GM19238 (cell line): ENCODE measurements around the gene SRRM4.

Source experiments
- DNase-seq: peaks from one replicate; pipeline ENCODE4 v3.0.0; 2011; ENCODE audit warnings: low spot score; ENCODE audit not compliant: insufficient read length

SRRM4 gene

DNA sequence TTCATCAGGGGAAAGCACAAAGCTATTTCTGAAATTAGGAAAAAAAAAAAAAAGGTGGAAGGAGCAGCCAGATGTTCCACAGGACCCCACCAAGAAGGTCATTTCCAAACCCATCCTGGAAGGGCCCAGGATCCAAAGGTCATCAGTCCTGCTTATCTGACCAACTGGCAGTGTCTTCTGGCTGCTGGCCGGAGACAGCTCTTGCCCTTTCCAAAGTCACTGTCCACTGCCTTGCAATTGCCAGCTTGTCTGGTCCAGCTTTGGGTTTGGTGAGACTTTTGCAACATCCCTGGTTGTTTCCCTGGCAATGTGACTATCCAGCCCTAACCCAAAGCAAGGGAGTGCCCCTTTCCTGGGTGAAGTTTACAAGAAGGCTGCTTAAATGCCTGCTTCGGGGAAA lies 178.5 kb downstream of the SRRM4 start:
- no peak for DNase-seq

GRCh38 chr12:119167902-119168301 lies 186.6 kb downstream of the SRRM4 start:
- no peak for DNase-seq

DNA sequence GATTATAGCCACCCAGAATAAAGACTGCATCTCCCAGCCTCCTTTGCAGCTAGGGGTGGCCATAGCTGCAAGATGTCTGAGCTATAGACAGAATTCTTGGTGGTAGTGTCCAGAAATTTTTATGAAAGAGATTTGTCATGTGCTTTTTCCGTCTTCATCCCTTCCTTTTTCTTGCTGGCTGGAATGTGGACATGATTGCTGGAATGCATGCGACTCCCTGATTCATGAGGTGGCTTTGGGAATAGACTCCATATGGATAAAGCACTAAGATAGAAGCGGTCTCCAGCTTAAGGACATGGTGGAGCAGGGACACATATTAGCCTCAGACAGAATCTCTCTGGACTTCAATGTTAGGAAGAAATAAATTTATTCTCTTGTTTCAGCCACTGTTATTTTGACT lies 187.4 kb downstream of the SRRM4 start:
- DNase-seq, result no peak

DNA sequence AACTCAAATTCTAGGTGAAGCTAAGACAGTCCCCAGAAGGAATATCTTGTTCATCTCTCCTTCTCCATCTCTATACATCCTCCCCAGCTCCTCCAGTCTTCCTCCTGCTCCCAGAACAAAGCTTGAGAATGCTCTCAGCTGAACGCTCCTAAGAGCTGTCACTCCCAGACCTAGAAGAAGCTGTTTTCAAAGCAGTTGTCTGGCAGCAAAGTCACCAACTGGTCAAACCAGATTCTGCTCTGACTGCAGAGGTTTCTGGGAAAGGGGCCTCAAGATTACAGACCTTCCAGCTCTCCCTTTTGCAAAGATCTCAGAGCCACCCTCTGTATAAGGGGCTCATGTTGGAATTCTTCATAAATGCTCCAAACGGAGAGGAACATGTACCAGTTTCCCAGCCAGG lies 187.8 kb downstream of the SRRM4 start:
- DNase-seq, result no peak

- no peak for DNase-seq
These were observed 189.9 kb downstream of the SRRM4 start for GRCh38 chr12:119171291-119171690.

- DNase-seq, result no peak
These were observed 190.5 kb downstream of the SRRM4 start for GRCh38 chr12:119171691-119172425.

DNA sequence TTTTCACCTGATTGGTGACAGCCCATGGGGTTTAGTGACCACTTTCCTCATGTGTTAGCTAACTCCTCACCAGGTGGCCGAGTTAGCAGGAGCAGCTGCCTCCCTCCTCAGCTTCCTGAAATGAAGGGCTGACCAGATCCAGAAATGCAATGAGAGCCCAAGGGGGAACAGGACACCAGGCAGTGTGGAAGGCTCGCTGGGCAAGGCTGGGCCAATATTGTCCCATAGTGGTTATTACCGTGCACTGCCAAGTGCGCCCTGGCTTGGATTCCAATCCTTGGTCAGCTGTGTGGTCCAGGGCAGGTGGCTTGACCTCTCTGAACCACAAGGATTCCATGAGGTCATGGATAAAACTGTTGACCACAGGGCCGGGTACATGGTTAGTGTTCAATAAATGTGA lies 193.7 kb downstream of the SRRM4 start:
- no peak for DNase-seq

- no peak for DNase-seq
These were observed 195.1 kb downstream of the SRRM4 start for GRCh38 chr12:119176267-119177055.

GRCh38 chr12:119177056-119177325 lies 195.7 kb downstream of the SRRM4 start:
- no peak for DNase-seq

DNA sequence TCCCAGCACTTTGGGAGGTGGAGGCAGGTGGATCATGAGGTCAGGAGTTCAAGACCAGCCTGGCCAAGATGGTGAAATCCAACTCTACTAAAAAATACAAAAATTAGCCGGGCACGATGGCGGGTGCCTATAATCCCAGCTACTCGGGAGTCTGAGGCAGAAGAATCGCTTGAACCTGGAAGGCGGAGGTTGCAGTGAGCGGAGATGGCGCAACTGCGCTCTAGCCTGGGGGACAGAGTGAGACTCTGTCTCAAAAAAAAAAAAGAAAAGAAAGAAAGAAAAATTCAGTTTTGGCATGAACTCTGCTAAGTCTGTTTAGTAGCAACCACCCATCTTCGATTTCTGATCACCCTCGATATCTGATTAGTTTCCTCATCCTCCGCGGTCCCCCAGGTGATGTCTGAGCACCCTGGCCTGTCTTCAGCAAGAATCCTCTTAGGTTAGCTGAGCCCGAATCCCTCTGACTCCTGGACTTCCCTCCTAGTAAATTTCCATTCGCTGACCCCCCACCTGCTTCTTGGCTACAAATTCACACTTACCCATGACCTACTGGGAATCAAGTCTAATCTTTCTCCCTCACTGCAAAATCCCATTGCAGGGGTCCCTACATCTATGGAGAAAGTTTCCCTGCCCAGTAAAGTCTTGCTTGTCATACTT lies 196.5 kb downstream of the SRRM4 start:
- DNase-seq, result no peak

GRCh38 chr12:119178544-119179334 lies 197.4 kb downstream of the SRRM4 start, which contains the start of gene HSPB8:
TSS of gene HSPB8 (plus strand) at chr12:119178931. CDS start at chr12:119179313, 382 bp downstream.
- no peak for DNase-seq

DNA sequence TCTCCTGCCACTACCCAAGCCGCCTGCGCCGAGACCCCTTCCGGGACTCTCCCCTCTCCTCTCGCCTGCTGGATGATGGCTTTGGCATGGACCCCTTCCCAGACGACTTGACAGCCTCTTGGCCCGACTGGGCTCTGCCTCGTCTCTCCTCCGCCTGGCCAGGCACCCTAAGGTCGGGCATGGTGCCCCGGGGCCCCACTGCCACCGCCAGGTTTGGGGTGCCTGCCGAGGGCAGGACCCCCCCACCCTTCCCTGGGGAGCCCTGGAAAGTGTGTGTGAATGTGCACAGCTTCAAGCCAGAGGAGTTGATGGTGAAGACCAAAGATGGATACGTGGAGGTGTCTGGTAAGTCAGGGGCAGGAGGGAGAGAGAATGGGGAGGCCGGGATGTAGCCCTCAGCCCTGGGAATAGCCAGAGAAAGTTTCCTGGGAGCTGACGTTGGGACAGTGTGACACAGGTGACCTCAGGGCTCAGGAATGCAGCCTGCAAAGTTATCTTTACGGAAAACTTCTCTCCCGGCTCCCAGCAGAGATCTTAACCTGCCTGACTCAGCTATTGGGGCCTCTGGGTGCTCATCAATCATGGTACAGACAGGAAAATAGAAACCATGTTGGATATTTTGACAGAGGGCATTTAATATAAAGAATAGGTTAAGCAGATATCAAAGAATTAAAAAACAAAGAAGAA lies 198.1 kb downstream of the SRRM4 start:
- no peak for DNase-seq

- no peak for DNase-seq
These were observed 199.2 kb downstream of the SRRM4 start for GRCh38 chr12:119180380-119181040.

DNA sequence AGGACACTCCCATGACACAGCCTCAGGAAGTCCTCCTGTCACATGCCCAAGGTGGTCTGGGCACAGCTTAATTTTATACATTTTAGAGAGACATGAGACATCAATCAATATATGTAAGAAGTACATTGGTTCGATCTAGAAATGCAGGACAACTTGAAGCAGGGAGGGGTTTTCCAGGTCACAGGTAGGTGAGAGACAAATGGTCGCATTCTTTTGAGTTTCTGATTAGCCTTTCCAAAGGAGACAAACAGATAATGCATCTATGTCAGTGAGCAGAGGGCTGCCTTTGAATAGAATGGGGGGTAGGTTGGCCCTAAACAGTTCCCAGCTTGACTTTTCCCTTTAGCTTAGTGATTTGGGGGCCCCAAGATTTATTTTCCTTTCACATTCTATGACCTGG lies 199.9 kb downstream of the SRRM4 start:
- no peak for DNase-seq

DNA sequence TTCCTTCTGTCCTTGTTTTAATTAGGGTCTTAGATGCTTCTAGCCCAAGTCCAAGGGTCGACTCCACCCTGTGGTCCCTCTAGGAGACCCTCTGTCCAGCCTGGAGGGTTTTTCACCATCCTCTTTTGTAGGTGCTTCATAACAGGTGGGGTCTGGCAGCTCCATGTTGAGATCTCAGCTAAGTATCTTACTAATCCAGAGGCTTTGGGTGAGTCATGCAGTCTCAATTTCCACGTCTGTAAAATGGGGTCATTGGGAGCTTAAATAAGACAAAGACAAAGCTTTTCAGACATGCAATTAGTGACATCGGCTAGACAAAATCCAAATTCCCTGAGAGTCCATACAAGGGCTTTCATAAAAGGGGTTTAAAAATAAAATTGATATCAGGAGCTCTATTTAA lies 200.6 kb downstream of the SRRM4 start:
- no peak for DNase-seq

GRCh38 chr12:119182701-119183493 lies 201.6 kb downstream of the SRRM4 start:
- no peak for DNase-seq

- DNase-seq, result no peak
These were observed 202.8 kb downstream of the SRRM4 start for GRCh38 chr12:119183942-119184695.

DNA sequence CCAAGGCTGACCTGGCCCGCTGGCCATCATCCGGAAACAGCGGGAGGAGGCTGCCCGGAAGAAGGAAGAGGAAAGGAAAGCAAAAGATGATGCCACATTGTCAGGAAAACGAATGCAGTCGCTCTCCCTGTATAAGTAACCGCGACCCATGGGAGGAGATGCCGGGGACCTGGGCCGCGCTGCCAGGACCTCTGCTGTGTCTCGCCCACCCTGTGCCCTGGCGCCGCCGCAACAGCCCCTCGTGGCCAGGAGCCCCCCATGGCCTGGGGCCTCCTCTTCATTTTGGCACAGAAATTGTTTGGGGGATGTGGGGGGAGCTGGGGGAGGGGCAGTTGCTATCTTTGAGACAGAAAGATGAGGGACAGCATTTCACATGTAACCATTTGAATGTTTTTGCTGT lies 213.9 kb downstream of the SRRM4 start:
- no peak for DNase-seq

- no peak for DNase-seq
These were observed 217.1 kb downstream of the SRRM4 start for GRCh38 chr12:119198440-119198839.
